ACHN (cell line): ENCODE results near the gene NDST3.
A peak's percentile ranks its signal among the peaks of the same experiment; 100 is the strongest.

Experiments used
- DNase-seq: peaks from one replicate; pipeline ENCODE4 v3.0.0-alpha.2; 2015
- in situ Hi-C: cut with HindIII; loops from 2 replicates; pipeline ENCODE4 v1.10.0; 2017; ENCODE audit warnings: low sequenced_read_pairs, low pct_ligation_motif_present, low pct_unique_long_range_greater_than_20kb

NDST3 gene

GRCh38 chr4:118034053-118034785, at the start of gene NDST3:
TSS of gene NDST3 (plus strand) at chr4:118034486. CDS start at chr4:118053911, 19,425 bp downstream.
- peak; percentile 85 for DNase-seq
- in situ Hi-C loops: no loop called here

DNA sequence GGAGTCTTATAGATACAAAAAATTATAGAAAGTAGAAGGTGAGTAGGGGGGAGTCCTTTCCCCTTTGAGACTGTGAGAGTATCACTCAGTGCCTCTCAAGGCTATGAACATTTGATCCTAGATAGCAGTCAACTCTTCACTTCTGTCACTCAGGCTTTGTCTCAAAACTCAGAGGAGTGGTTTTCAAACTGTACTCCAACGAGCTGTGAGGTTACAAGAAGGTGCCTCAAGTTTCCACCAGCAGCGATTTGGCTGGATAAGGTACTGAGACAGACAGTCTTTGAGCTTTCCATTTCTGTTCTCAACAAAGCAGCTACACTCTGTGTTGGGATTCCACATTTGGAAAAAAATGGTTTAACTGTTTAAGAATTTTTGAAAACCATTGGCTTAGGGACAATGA, 48.0 kb upstream of the NDST3 start:
- DNase-seq: no peak
- in situ Hi-C loops: no loop called here

DNA sequence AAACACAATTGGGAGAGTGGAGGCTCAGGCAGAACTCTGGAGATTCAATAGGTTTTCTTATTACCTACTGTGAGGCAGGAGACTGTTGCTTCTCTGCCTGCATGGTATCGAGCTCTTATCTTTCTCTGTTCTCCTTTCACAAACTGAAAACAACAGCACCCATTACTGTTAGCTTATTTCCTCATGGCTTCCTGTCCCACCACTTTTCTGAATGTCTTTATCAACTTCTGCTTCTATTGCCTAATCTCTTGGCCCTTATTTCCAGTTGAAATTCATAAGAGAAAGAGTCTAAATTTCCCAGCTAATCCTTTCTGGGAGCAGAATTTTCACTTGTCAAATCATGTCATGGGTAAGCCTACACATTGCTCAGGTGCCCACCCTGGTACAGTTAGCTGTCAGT, 46.8 kb upstream of the NDST3 start:
- in situ Hi-C loops: no loop called here
- no peak for DNase-seq

DNA sequence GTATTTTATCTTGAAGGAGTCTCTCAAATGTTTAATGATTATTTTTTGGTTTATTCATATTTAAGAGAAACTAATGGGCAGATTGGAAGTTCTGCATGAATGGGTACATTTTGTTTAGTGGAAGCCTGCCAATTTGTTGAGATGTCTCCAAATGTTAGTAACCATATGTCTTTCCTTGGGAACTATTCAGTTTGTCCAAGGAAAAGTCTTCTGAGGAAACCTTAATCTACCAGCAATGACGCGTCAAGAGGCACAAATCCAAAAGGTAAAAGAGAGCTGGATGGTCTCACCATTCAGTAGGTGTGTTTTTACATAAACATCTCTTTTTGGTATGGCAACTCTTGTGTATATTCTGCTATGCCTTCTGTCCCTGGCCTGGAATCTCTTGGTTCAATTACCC, 37.4 kb upstream of the NDST3 start:
- in situ Hi-C loops: no loop called here

DNA sequence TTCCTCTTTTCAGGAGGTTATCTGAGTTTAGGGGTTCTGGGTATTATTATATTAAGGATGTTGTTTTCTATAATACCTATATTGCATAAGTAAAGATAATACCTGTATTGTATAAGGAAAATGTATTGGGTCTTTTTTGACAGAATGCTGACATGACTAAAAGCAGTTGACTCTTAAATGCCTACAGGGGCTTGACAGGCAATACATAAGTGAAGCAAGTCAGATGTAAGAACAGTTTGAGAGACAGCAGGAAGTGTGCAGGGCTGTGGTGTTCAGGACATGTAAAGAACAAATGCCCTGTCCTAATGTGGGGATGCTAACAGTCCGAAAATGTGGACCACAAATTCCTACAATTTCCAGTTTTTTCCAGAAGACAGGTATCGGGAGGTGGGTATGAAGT, 30.2 kb upstream of the NDST3 start:
- in situ Hi-C loops: no loop called here
- DNase-seq: no peak

More for the DNA sequence above, 37.4 kb upstream of the NDST3 start:
- DNase-seq: no peak

- DNase-seq: no peak
- in situ Hi-C loops: no loop called here
Observed at GRCh38 chr4:118005883-118006282, 28.4 kb upstream of the NDST3 start.

GRCh38 chr4:118012142-118012541, 22.1 kb upstream of the NDST3 start:
- in situ Hi-C loops: no loop called here
- no peak for DNase-seq

DNA sequence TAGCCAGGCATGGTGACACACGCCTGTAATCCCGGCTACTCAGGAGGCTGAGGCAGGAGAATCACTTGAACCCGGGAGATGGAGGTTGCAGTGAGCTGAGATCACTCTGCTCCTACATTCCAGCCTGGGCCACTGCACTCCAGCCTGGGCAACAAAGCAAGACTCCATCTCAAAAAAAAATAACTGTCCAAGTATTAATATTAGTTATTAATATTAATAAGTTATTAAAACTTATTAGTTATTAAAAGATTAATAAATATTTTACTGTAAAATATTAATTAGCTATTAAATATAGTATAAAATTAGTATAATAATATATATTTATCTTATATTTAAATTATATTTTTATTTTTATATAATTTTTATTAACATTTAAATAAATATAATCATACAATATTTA, 19.5 kb upstream of the NDST3 start:
- in situ Hi-C loops: no loop called here
- no peak for DNase-seq

- no peak for DNase-seq
- in situ Hi-C loops: no loop called here
Observed at GRCh38 chr4:118018381-118019145, 15.7 kb upstream of the NDST3 start.

DNA sequence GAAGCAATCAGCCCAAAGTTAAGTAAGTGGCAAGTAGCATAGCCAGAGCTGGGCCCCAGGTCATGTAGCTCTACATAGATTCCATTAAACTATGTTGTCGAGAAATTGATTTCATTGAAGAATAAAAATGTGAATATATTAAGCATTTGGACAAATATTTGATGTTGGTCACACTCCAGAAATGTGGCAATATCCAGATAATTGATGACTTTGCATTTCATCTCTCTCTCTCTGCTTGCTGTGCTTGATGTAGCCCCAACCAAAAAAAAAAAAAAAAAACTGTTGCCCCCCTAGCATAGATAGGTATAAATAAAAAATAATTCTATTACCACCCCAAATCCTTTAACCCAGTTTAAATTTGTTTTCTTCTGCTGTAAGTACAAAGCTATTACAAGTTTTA, 7.5 kb upstream of the NDST3 start:
- in situ Hi-C loops: no loop called here
- DNase-seq: no peak

- no peak for DNase-seq
- in situ Hi-C loops: no loop called here
Observed at GRCh38 chr4:118029224-118029623, 5.1 kb upstream of the NDST3 start.

GRCh38 chr4:118032691-118033090, 1.6 kb upstream of the NDST3 start:
- DNase-seq: peak; percentile 22
- in situ Hi-C loops: no loop called here

GRCh38 chr4:118033148-118034052, 886 bp upstream of the NDST3 start:
- peak; percentile 69 for DNase-seq
- in situ Hi-C loops: no loop called here

DNA sequence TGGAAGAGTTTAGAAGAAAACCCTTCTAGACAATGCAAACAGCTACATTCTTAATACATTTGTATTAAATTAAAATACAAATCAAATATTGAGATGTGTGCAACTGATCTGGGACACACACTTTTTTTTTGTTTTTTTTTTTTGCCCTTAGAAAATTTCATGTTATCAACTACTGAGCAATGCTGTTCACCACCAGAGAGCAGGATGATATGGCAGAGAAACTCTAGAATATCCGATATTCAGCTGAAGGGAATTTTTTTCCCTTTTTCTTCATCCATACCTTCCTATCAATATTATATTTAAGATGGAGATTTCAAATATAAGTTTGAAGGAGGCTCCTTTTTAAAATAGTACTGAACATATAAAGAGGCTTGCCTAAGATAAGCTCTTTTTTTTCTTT, 1.0 kb downstream of the NDST3 start:
- in situ Hi-C loops: no loop called here
- DNase-seq: no peak

DNA sequence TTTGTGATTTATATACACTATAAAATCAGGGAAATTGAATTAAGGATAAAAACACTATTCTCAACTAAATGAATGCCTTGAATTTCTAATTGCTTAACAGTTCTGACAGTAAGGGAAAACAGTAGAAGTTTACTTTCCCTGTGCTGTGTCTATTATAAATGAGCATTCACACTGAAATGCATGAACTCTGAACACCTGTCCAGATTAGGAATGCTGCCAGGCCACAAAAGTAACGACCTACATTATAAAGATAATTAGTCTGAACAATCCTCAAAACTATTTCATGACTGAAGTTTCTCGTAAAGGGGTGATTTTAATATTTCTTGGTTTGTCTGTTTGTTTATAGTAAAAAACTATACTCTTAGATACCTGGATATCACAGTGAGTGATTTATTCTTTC, 2.0 kb downstream of the NDST3 start:
- DNase-seq: no peak
- in situ Hi-C loops: no loop called here

GRCh38 chr4:118037955-118038354, 3.7 kb downstream of the NDST3 start:
- in situ Hi-C loops: no loop called here
- no peak for DNase-seq

- no peak for DNase-seq
- in situ Hi-C loops: no loop called here
Observed at GRCh38 chr4:118046323-118046722, 12.0 kb downstream of the NDST3 start.

DNA sequence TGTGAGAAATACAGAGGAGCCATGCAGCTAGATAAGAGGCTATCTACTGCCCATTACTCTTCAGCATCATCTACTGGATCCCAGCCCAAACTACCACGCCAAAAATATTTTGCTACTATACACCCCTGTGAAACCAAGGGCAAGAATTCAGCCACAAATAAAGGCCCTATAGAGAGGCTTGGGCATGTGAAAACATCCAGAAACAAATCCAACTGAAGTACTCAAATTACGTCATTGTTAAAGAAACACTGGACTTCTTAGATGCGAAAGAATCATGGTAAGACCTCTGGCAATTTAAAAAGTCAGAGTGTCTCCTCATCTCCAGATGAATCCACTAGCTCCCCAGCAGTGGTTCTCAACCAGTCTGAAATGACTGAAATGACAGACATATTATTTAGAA, 12.8 kb downstream of the NDST3 start:
- in situ Hi-C loops: no loop called here
- DNase-seq: no peak

- in situ Hi-C loops: no loop called here
- no peak for DNase-seq
Observed at GRCh38 chr4:118058955-118059354, 24.7 kb downstream of the NDST3 start.
